Activated CD4-positive, alpha-beta T cell treated with anti-CD3 and anti-CD28 coated beads, Interleukin-2, amount 10 ng/mL, durations not matched to agents 24 days and 14 days (primary cell): ENCODE data around the gene OSM. TPM values are rescaled to one million over a fixed set of nuclear protein-coding genes. Genes with fewer than 3 reads are reported as not detected.

Experiments
- DNase-seq: peaks from one replicate; pipeline ENCODE4 v3.0.0; 2022
- H3K27ac Mint-ChIP-seq: one replicate; pipeline ENCODE4 v1.8.0; 2022; ENCODE audit warnings: mild to moderate bottlenecking, mixed read lengths
- H3K27me3 Mint-ChIP-seq: one replicate; pipeline ENCODE4 v1.8.0; 2022; ENCODE audit warnings: mixed read lengths
- H3K36me3 Mint-ChIP-seq: one replicate; pipeline ENCODE4 v1.8.0; 2022; ENCODE audit warnings: low read depth, mild to moderate bottlenecking, mixed read lengths
- H3K4me1 Mint-ChIP-seq: one replicate; pipeline ENCODE4 v1.8.0; 2021; ENCODE audit warnings: mixed read lengths
- H3K4me3 Mint-ChIP-seq: one replicate; pipeline ENCODE4 v1.8.0; 2022; ENCODE audit warnings: mild to moderate bottlenecking, moderate library complexity, mixed read lengths
- H3K9me3 Mint-ChIP-seq: one replicate; pipeline ENCODE4 v1.8.0; 2021; ENCODE audit warnings: mixed read lengths
- intact Hi-C: fragments of 100-400 bp; cut with micrococcal nuclease; formaldehyde crosslinking; loops from one replicate; pipeline ENCODE4 v1.15.1; 2023
- total RNA-seq: library from RNA; stranded (reverse); gene quantifications from 2 replicates; pipeline ENCODE4 v1.2.3, GENCODE V29; 2022

The OSM gene
- total RNA-seq, 1 donor from 2014 or later: 62.8 TPM

DNA sequence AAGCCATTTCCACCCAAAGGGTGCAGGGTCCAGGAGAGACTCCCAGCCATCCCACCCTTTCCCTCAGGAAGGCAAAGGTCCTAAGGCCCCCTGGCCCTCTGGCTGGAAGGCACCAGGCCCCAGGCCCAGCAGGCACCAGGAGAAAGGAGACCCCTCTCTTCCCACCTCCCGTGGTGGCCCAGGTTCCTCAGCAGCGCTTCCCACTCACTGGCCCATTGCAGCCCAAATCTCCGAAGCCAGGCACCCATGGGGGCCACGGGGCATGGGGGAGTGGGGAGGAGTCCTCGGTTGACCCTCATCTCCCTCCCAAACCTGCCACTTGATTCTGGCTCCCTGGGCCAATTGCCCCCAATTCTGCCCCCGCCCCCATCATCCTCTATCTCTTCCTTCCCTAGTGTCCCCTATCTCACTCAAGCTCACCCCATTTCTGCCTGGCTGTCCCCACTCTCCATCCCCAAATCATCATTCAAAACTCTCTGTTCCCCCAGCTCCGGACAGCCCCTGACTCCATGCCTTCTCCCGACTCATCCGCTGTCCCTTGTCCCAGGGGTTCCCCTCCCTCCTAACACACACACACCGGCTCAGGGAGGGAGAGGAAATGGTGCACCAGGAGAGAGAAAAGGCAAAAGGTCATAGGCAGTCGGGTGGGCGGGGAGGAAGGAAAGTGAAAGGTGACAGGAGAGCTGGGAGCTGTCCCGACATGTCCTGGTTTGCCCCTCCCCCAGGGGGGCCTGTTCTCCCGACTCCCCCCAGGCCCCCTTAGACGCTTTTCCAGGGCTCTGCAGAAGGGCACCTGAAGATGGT is 21.3 kb downstream of the OSM start:
- Mint-ChIP-seq H3K36me3 (peaks cover 58% of the 10 kb centered on the region), H3K4me1 (peaks cover 68% of the 10 kb centered on the region), H3K4me3 (peak overlapping the region; percentile 97), H3K27ac (peak overlapping the region; percentile 100), H3K9me3 (no peaks in the 10 kb centered on the region), H3K27me3 (no peaks in the 10 kb centered on the region)
- intact Hi-C loops: loop anchor here (2.0 to 5.0 kb wide), 2 partner anchors 25 to 48 kb away; no protein-coding TSS in a partner anchor
- no peak for DNase-seq

DNA sequence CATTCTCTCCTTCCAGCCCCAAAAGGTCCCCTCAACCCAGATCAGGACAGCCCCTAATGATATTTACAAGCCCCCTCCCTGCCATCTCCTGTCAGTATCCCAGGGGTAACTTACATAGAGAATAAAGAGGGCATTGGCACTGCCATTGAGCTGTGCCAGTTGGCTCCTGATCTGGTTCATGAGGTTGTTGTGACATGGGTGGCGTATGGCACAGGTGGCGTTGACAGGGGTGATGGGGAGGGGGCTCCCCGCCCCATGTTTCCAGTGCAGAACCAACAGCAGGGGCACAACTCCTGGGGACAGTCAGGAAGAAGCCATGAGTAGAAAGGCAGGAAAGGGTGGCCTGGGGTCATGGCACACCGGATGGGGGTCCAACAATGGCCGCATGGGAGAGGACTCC is 22.0 kb downstream of the OSM start:
- intact Hi-C loops: loop anchor here (2.0 to 5.0 kb wide), 2 partner anchors 24 to 47 kb away; no protein-coding TSS in a partner anchor
- Mint-ChIP-seq H3K4me1 (peaks cover 63% of the 10 kb centered on the region), H3K9me3 (no peaks in the 10 kb centered on the region), H3K36me3 (peaks cover 60% of the 10 kb centered on the region), H3K27me3 (no peaks in the 10 kb centered on the region), H3K27ac (peak overlapping the region; percentile 100), H3K4me3 (peak overlapping the region; percentile 97)
- no peak for DNase-seq

DNA sequence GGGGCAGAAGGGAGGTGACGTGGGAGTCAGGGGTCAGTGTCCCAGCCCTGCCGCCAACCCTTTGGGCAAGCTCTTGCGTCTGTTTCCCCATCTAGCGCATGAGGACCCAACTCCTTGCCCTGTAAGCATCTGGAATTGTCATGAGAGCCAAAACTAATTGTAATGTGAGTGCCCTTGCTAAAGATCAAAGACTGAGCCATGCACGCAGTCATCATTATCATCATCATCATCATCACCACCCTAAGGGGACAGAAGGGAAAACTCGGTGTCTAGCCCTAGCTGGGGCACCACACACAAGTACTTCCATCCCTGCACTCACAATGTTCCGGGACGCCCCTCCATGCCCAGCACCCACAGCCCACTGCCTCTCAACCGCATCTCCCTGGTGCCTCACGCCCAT is 22.6 kb downstream of the OSM start:
- Mint-ChIP-seq H3K4me1 (peaks cover 62% of the 10 kb centered on the region), H3K27me3 (no peaks in the 10 kb centered on the region), H3K27ac (peak overlapping the region; percentile 100), H3K36me3 (peaks cover 60% of the 10 kb centered on the region), H3K9me3 (no peaks in the 10 kb centered on the region), H3K4me3 (peak overlapping the region; percentile 97)
- no peak for DNase-seq
- intact Hi-C loops: loop anchor here (2.0 kb wide), 1 partner anchor 23 kb away; no protein-coding TSS in a partner anchor

DNA sequence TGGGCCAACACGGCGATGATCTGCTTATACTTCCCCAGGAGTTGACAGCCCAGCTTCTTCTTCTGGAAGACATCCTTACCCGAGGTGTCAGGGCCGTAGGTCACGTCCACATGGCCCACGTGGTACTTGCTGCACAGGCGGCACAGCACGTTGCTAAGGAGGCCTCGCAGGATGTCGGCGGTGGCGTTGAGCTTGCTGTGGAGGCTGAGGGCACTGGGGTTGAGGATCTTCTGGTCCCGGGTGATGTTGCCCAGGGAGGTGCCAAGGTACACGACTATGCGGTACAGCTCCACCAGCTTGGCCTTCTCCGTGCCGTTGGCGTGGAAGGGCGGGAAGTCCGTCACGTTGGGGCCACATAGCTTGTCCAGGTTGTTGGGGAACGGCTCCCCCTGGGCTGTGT is 23.0 kb downstream of the OSM start:
- no peak for DNase-seq
- no peaks in the 10 kb centered on the region for H3K9me3 Mint-ChIP-seq
- peak overlapping the region; percentile 100 for H3K27ac Mint-ChIP-seq
- H3K36me3 Mint-ChIP-seq: peaks cover 60% of the 10 kb centered on the region
- peaks cover 63% of the 10 kb centered on the region for H3K4me1 Mint-ChIP-seq
- H3K27me3 Mint-ChIP-seq: no peaks in the 10 kb centered on the region
- H3K4me3 Mint-ChIP-seq: peak overlapping the region; percentile 97
- intact Hi-C loops: loop anchor here (2.0 kb wide), 1 partner anchor 23 kb away; no protein-coding TSS in a partner anchor

DNA sequence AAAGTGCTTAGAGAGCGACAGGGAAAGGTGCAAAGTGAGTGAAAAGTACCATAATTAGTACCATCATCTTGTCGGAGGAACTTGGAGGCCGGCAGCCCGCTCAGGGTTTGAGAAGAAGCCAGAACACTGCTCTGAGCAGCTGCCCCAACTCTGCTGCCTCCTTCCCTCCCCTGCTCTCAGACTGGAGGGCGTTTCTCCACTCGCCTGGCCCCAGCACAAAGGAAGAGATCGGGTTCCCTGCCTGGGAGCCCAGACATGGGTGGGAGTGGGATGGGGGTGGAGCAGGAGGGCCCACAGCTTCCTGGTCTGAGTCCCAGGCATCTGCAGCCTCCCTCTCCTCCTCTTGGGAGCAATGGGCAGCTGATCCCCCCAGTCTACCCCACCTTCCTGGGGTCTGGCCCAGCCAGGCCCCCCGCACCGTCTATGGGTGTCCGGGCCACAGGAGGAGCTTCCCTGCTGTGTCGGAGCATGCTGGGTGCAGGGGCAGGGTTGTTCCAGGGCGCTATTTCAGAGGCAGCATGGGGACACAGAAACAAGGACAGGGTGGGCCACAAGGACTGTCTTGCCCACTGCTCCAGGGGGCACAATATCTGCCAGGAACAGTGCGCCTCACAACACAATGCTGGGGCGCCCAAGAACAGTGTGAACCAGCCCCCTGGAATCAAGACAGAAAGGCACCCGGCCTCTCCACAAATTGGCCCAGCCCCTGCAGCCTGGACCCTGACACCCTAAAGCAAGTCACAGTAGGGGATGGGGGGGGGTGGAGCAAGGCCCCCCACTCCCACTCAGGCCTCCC is 24.9 kb downstream of the OSM start:
- peak overlapping the region; percentile 97 for H3K4me3 Mint-ChIP-seq
- peak overlapping the region; percentile 84 for H3K27ac Mint-ChIP-seq
- no peaks in the 10 kb centered on the region for H3K9me3 Mint-ChIP-seq
- H3K27me3 Mint-ChIP-seq: no peaks in the 10 kb centered on the region
- intact Hi-C loops: no loop called here
- no peak for DNase-seq
- peaks cover 58% of the 10 kb centered on the region for H3K4me1 Mint-ChIP-seq
- H3K36me3 Mint-ChIP-seq: peaks cover 62% of the 10 kb centered on the region

DNA sequence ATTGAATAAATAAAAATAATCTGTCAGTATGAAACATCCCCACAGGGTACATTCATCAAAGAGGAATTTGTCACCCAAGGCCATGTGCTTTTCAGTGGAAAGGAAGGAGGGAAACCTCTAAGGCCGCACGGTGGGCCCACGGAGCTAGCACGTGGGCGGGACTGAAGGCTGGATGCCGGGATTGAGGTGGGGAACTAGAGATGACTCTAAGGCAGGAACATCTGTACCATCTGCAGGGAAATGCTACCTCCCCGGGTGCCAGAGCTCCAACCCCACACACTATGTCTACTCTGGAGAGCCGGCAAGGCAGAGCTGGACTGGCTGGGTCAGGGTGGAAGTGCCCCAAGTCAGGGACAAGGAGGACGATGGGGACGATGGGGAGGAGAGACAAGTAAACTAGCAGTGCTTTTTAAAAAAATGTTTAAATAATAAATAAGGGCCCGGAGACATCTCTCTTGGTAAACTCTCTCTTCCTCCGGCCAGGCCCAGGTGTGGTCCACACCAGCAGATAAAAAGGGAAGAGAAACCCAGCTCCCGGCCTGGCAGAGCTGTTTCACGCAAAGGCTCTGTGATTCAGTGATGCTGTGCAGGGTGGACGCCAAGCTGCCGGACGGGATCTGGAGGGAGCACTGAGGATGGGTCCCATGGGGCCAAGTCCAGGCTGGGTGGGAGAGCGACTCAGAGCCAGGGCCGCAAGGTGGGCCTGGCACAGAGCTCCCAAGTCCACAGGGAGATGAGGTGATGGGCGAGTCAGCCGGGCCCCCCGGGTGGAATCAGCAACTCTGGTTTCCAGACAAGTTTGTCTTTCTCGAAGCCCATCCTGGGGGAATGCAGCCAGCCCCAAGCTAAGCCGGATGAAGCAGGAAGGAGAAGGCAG is 25.9 kb downstream of the OSM start:
- Mint-ChIP-seq H3K27me3 (no peaks in the 10 kb centered on the region), H3K27ac (peak overlapping the region; percentile 73), H3K36me3 (peaks cover 55% of the 10 kb centered on the region), H3K4me1 (peaks cover 60% of the 10 kb centered on the region), H3K4me3 (peak overlapping the region; percentile 63), H3K9me3 (no peaks in the 10 kb centered on the region)
- no peak for DNase-seq
- intact Hi-C loops: no loop called here

DNA sequence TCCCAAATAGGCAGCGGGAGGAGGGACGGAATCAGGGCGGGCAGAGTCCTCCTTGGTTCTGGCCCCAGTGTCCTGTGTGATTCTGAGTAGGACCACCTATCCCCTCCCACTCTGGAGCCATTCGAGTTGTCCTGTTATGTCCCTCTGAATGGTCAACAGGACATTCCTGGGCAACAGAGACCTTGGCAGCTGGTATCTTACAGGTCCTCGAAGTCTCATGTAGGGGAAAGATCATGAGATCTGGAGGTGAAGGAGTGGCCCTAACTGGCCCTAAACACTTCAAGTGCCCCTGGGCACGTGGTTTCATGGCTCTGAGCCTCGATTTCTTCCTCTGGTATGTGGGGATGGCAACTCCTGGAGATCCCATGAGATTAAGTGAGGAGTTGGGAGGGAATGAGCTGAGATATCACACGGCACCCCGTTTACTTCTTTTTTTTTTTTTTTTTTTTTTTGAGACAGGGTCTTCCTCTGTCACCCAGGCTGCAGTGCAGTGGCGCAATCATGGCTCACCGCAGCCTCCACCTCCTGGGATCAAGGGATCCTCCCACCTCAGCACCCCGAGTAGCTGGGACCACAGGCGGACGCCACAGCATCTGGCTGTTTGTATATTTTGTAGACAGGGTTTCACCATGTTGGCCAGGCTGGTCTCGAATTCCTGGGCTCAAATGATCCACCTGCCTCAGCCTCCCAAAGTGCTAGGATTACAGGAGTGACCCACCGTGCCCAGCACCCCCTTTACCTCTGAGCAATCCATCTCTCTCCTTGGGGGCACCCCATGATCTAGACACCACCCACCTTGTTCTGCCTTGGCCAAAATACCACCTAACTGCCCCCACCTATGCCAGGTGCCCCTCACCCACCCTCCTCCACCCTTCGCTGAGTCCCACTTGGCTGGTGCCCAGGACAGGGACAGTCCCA is 26.9 kb downstream of the OSM start:
- DNase-seq: no peak
- intact Hi-C loops: no loop called here
- Mint-ChIP-seq H3K9me3 (no peaks in the 10 kb centered on the region), H3K27ac (peak overlapping the region; percentile 74), H3K36me3 (peaks cover 44% of the 10 kb centered on the region), H3K4me3 (no peak overlapping the region), H3K4me1 (peaks cover 59% of the 10 kb centered on the region), H3K27me3 (no peaks in the 10 kb centered on the region)

DNA sequence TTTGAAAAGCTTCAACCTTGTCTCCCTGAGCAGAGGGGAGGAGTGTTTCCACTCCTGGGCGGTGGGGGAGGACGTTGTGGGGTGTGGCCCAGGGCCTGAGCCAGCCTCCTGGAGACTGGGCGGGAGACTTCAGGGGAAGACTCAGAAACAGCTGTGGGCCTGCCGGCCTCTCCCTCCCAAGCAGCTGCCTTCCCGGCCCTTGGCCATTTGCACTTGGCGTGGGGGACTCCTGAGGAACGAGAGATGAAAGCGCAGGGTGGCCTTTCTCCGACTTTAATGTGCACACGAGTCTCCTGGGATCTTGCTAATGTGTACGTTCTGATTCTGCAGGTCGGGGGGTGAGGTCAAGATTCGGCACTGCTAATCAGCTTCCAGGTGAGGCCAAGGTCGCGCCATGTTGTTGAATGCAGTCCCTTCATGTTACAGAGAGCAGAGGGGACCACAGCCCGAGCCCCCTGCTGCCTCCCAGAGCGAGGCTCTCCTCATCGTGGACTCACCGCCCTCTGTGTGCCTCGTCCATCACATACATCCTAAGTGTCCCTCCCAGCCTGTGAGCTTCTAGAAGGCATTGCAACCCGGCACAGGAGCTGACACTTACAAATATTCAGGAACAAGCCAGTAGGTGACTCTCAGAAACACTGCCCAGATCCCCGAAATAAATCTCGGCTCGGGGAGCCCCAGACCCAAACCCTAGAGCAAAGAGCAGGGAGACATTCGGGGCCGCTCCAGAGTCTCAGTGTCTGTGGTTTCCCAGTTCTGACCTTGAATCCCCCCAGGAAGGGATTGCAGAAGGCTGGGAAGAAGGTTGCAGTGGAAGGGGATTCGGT is 27.8 kb downstream of the OSM start:
- intact Hi-C loops: no loop called here
- peaks cover 36% of the 10 kb centered on the region for H3K36me3 Mint-ChIP-seq
- no peak for DNase-seq
- no peaks in the 10 kb centered on the region for H3K9me3 Mint-ChIP-seq
- H3K27me3 Mint-ChIP-seq: no peaks in the 10 kb centered on the region
- H3K27ac Mint-ChIP-seq: peak overlapping the region; percentile 61
- peaks cover 52% of the 10 kb centered on the region for H3K4me1 Mint-ChIP-seq
- H3K4me3 Mint-ChIP-seq: no peak overlapping the region

DNA sequence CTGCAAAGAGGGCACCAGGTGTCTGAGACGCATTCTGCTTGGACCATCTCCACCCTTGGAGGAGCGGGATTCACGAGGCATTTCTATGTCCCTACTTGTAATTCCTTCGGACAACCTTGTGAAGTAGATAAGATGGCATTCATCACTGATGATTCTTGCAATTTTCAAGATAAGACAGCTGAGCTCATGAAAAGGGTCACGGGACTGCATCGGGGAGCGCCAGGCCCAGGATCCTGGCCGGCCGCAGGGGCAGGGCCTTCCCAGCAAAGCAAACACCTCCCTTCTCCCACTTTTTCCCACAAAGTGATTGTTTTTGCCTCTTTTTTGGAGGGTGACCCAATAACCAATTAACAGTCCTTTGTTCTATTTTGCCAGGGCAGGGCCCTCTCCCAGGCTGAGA is 28.5 kb downstream of the OSM start:
- Mint-ChIP-seq H3K4me1 (peaks cover 47% of the 10 kb centered on the region), H3K9me3 (no peaks in the 10 kb centered on the region), H3K4me3 (no peak overlapping the region), H3K36me3 (peaks cover 28% of the 10 kb centered on the region), H3K27ac (peak overlapping the region; percentile 61), H3K27me3 (no peaks in the 10 kb centered on the region)
- intact Hi-C loops: no loop called here
- no peak for DNase-seq

DNA sequence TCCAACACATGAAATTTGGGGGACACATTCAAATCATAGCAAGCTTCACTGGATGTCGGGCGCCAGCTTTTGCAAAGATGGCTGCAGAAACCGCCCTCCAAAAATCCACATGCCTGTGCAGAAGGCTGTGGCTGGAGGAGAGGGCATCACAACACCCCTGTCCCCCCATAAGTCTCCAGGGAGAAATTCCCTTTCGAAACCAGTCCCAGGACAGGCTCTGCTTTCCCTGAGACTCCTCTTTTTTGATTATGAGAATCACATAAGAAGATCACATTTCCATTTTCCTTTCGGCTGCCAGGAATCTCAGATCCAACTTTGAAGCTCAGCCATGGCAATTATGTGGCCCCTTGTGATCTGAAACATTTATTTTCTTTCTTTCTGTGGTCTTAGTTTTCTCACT is 29.8 kb downstream of the OSM start:
- H3K9me3 Mint-ChIP-seq: no peaks in the 10 kb centered on the region
- H3K36me3 Mint-ChIP-seq: peaks cover 17% of the 10 kb centered on the region
- H3K27ac Mint-ChIP-seq: peak overlapping the region; percentile 0
- DNase-seq: no peak
- H3K4me3 Mint-ChIP-seq: no peak overlapping the region
- H3K4me1 Mint-ChIP-seq: peaks cover 36% of the 10 kb centered on the region
- no peaks in the 10 kb centered on the region for H3K27me3 Mint-ChIP-seq
- intact Hi-C loops: no loop called here

DNA sequence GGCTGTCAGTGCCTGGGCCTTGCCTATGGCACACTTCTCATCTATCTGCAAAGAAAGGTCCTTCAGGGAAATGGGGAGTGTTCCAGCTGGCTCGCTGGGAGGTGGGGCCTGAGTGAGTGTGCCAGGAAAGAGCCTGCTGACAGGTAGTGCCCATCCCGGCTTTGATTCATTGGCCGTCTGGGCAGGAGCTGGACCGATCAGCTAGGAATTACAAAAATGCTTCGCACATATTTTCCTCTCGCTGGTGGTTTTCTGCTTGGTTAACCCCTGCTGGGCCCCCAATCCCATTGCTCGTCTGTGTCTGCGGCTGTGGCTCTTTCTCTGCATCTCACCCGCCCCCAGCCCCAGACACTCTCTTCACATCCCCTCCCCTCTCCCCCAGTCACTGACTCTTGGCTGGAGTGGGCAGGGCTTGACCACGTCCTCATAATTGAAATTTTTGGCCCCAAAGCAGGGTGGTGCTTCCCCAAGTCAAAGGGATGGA is 30.9 kb downstream of the OSM start:
- intact Hi-C loops: no loop called here
- peaks cover 31% of the 10 kb centered on the region for H3K4me1 Mint-ChIP-seq

More for the DNA sequence above, 30.9 kb downstream of the OSM start:
- no peak overlapping the region for H3K27ac Mint-ChIP-seq
- peaks cover 8% of the 10 kb centered on the region for H3K36me3 Mint-ChIP-seq
- H3K27me3 Mint-ChIP-seq: no peaks in the 10 kb centered on the region
- H3K4me3 Mint-ChIP-seq: no peak overlapping the region
- no peaks in the 10 kb centered on the region for H3K9me3 Mint-ChIP-seq
- DNase-seq: no peak
